T-cell (primary cell): ENCODE data around the gene RALGAPA2. TPM values are rescaled to one million over a fixed set of nuclear protein-coding genes. Genes with fewer than 3 reads are reported as not detected.

Experiments used
- ATAC-seq, 4 experiments: fragments of 200-7000 bp in 3 of 4; fragments of 150-1000 bp in 1 of 4; cut with Tn5 transposase; replicated peaks in 1 of 4; 1 replicate in 3 of 4; 2 replicates in 1 of 4; pipeline ENCODE4 v1.10.0; 2021; ENCODE audit warnings: moderate library complexity in 3 of 4, mild to moderate bottlenecking in 2 of 4, moderate number of reproducible peaks in 1 of 4
- CTCF ChIA-PET, 2 donors: fragments of 300-600 bp; sonication (Branson Sonifier 250); formaldehyde crosslinking; loops; one replicate each; lab custom pipeline; 2022; ENCODE audit warnings: antibody characterized with exemption in 2 of 2; lab: Charles Lee
- POLR2A ChIA-PET, 2 donors: fragments of 300-600 bp; sonication (Branson Sonifier 250); formaldehyde crosslinking; loops; one replicate each; lab custom pipeline; 2022; ENCODE audit warnings: antibody characterized with exemption in 2 of 2; lab: Charles Lee
- DNase-seq, 35 experiments: peaks; one replicate each; pipeline versions ENCODE4 v3.0.0 to v3.0.0-alpha.2; 2013 to 2023
- H3K27ac ChIP-seq: one replicate; pipeline ENCODE4 v1.5.1; 2013; ENCODE audit warnings: low read length
- H3K27me3 ChIP-seq, 2 experiments: replicated peaks in 1 of 2; 1 replicate in 1 of 2; 2 replicates in 1 of 2; pipeline versions ENCODE4 v1.6.1 to v1.7.0; 2013; ENCODE audit warnings: low read length in 1 of 2, mixed read lengths in 1 of 2; ENCODE audit not compliant: control insufficient read depth in 2 of 2, insufficient read depth in 2 of 2; ENCODE audit errors: extremely low read depth in 1 of 2
- H3K36me3 ChIP-seq, 2 donors: 1 replicate in 1 of 2; 2 replicates in 1 of 2; pipeline versions ENCODE4 v1.6.1 to v1.7.0; 2013; ENCODE audit warnings: low read length in 1 of 2; ENCODE audit not compliant: control insufficient read depth in 2 of 2, insufficient read depth in 1 of 2; ENCODE audit errors: extremely low read depth in 1 of 2
- H3K4me1 ChIP-seq, 2 experiments: 1 replicate in 1 of 2; 2 replicates in 1 of 2; pipeline versions ENCODE4 v1.6.1 to v1.7.0; 2013; ENCODE audit warnings: low read length in 2 of 2, mixed read lengths in 1 of 2; ENCODE audit not compliant: insufficient read depth in 2 of 2, control insufficient read depth in 1 of 2; ENCODE audit errors: extremely low read depth in 1 of 2
- H3K4me3 ChIP-seq, 2 donors: 1 replicate in 1 of 2; 2 replicates in 1 of 2; pipeline versions ENCODE4 v1.5.1 to v1.7.0; 2013; ENCODE audit warnings: mild to moderate bottlenecking in 2 of 2, low read length in 1 of 2, moderate library complexity in 1 of 2; ENCODE audit not compliant: control insufficient read depth in 1 of 2; ENCODE audit errors: extremely low read depth in 1 of 2
- H3K9me3 ChIP-seq: 2 replicates; pipeline ENCODE4 v1.7.0; 2013
- H3K27ac Mint-ChIP-seq, 2 donors: one replicate each; pipeline ENCODE4 v1.8.0; 2020 to 2021; ENCODE audit warnings: mild to moderate bottlenecking in 2 of 2, mixed read lengths in 2 of 2
- H3K27me3 Mint-ChIP-seq, 2 donors: one replicate each; pipeline ENCODE4 v1.8.0; 2021 to 2022; ENCODE audit warnings: mixed read lengths in 2 of 2
- H3K36me3 Mint-ChIP-seq: one replicate; pipeline ENCODE4 v1.8.0; 2021; ENCODE audit warnings: mixed read lengths
- H3K4me1 Mint-ChIP-seq, 3 donors: one replicate each; pipeline ENCODE4 v1.8.0; 2020 to 2022; ENCODE audit warnings: mixed read lengths in 3 of 3, mild to moderate bottlenecking in 1 of 3
- H3K4me3 Mint-ChIP-seq, 3 donors: one replicate each; pipeline ENCODE4 v1.8.0; 2020 to 2022; ENCODE audit warnings: mild to moderate bottlenecking in 3 of 3, mixed read lengths in 3 of 3, moderate library complexity in 3 of 3
- H3K9me3 Mint-ChIP-seq, 3 donors: one replicate each; pipeline ENCODE4 v1.8.0; 2020 to 2022; ENCODE audit warnings: mixed read lengths in 3 of 3
- WGBS: methylation state at CpG from one replicate; pipeline ENCODE4 v1.1.5; 2013; ENCODE audit warnings: missing lambda C conversion rate; ENCODE audit not compliant: insufficient coverage; 5-methylcytosine and 5-hydroxymethylcytosine counted together
- total RNA-seq, 35 experiments: library from RNA in 6 of 35; stranded (reverse) in 6 of 35; fragments of 120-200 nt in 1 of 35; gene quantifications; one replicate each; pipeline versions ENCODE4 v1.2.1 to v1.2.4 and lab custom pipeline; 2013 to 2026

The RALGAPA2 gene
- total RNA-seq, 5 donors from 2014 or later (not counting 1 experiment from before 2014, with no cell fraction given) = 28.0 to 36.1 (median 31.7) TPM

GRCh38 chr20:20752712-20753111 lies 40.3 kb upstream of the RALGAPA2 start:
- H3K4me3 Mint-ChIP-seq = no peak overlapping the region
- H3K4me1 ChIP-seq = no peaks in the 10 kb centered on the region
- DNase-seq (no peak), ATAC-seq (no peak)
- POLR2A ChIA-PET = no interaction called here
- H3K4me3 ChIP-seq = no peak overlapping the region
- peaks cover 0 to 4% (median 0%) of the 10 kb centered on the region in 3 donors for H3K4me1 Mint-ChIP-seq
- no CpG with 5 or more reads among the region's 5 CpGs for WGBS
- H3K27ac ChIP-seq = no peak overlapping the region
- H3K27ac Mint-ChIP-seq = no peak overlapping the region
- peaks cover 0 to 6% of the 10 kb centered on the region in 2 experiments for H3K27me3 ChIP-seq
- peaks cover 5 to 8% (median 8%) of the 10 kb centered on the region in 3 donors for H3K9me3 Mint-ChIP-seq
- H3K36me3 Mint-ChIP-seq = no peaks in the 10 kb centered on the region
- peaks cover 9 to 23% of the 10 kb centered on the region in 2 donors for H3K27me3 Mint-ChIP-seq
- CTCF ChIA-PET = no interaction called here
- H3K9me3 ChIP-seq = no peaks in the 10 kb centered on the region
- H3K36me3 ChIP-seq = no peaks in the 10 kb centered on the region

GRCh38 chr20:20747298-20747697 lies 34.9 kb upstream of the RALGAPA2 start:
- H3K36me3 ChIP-seq = no peaks in the 10 kb centered on the region
- peaks cover 12 to 16% of the 10 kb centered on the region in 2 donors for H3K27me3 Mint-ChIP-seq
- peaks cover 5 to 8% (median 8%) of the 10 kb centered on the region in 3 donors for H3K9me3 Mint-ChIP-seq
- no peaks in the 10 kb centered on the region for H3K9me3 ChIP-seq
- 86% methylated on average over 1 of the region's 1 CpG for WGBS
- no peaks in the 10 kb centered on the region for H3K36me3 Mint-ChIP-seq
- no peak overlapping the region for H3K27ac Mint-ChIP-seq
- no peaks in the 10 kb centered on the region for H3K4me1 ChIP-seq
- H3K27ac ChIP-seq = no peak overlapping the region
- ATAC-seq (no peak), DNase-seq (no peak)
- no peak overlapping the region for H3K4me3 ChIP-seq
- no peak overlapping the region for H3K4me3 Mint-ChIP-seq
- peaks cover 0 to 16% of the 10 kb centered on the region in 2 experiments for H3K27me3 ChIP-seq
- no peaks in the 10 kb centered on the region for H3K4me1 Mint-ChIP-seq
- CTCF ChIA-PET = no interaction called here
- POLR2A ChIA-PET = no interaction called here

- Histone ChIP-seq H3K27ac (no peak overlapping the region), H3K9me3 (no peaks in the 10 kb centered on the region), H3K27me3 (peaks cover 0 to 22% of the 10 kb centered on the region in 2 experiments), H3K4me1 (no peaks in the 10 kb centered on the region), H3K4me3 (no peak overlapping the region), H3K36me3 (no peaks in the 10 kb centered on the region)
- Mint-ChIP-seq H3K27me3 (peaks cover 12 to 14% of the 10 kb centered on the region in 2 donors), H3K4me3 (no peak overlapping the region), H3K9me3 (peaks cover 5 to 8% (median 7%) of the 10 kb centered on the region in 3 donors), H3K27ac (no peak overlapping the region), H3K36me3 (no peaks in the 10 kb centered on the region), H3K4me1 (no peaks in the 10 kb centered on the region)
- ChIA-PET POLR2A (no interaction called here), CTCF (no interaction called here)
- 63% methylated on average over 3 of the region's 5 CpGs for WGBS
- DNase-seq (no peak), ATAC-seq (no peak)
Measured at GRCh38 chr20:20744170-20744725, 31.8 kb upstream of the RALGAPA2 start.

GRCh38 chr20:20743511-20744169 lies 31.2 kb upstream of the RALGAPA2 start:
- H3K4me1 Mint-ChIP-seq = no peaks in the 10 kb centered on the region
- Histone ChIP-seq H3K27ac (no peak overlapping the region), H3K4me1 (no peaks in the 10 kb centered on the region), H3K36me3 (no peaks in the 10 kb centered on the region), H3K9me3 (no peaks in the 10 kb centered on the region), H3K4me3 (no peak overlapping the region), H3K27me3 (peaks cover 0 to 22% of the 10 kb centered on the region in 2 experiments)
- H3K27me3 Mint-ChIP-seq = peaks cover 12 to 14% of the 10 kb centered on the region in 2 donors
- 39% methylated on average over 14 of the region's 15 CpGs for WGBS
- H3K36me3 Mint-ChIP-seq = no peaks in the 10 kb centered on the region
- no peak overlapping the region for H3K4me3 Mint-ChIP-seq
- no peak for DNase-seq
- ChIA-PET POLR2A (no interaction called here), CTCF (no interaction called here)
- H3K27ac Mint-ChIP-seq = no peak overlapping the region
- no peak for ATAC-seq
- H3K9me3 Mint-ChIP-seq = peaks cover 0 to 2% (median 1%) of the 10 kb centered on the region in 3 donors

- Mint-ChIP-seq H3K27me3 (peaks cover 17 to 18% of the 10 kb centered on the region in 2 donors), H3K9me3 (no peaks in the 10 kb centered on the region), H3K4me3 (no peak overlapping the region), H3K4me1 (peaks cover 0 to 10% (median 0%) of the 10 kb centered on the region in 3 donors), H3K36me3 (no peaks in the 10 kb centered on the region), H3K27ac (no peak overlapping the region)
- 83% methylated on average over 8 of the region's 10 CpGs for WGBS
- no peaks in the 10 kb centered on the region for H3K4me1 ChIP-seq
- no peak for ATAC-seq
- CTCF ChIA-PET = no interaction called here
- H3K27ac ChIP-seq = no peak overlapping the region
- no peaks in the 10 kb centered on the region for H3K9me3 ChIP-seq
- POLR2A ChIA-PET = no interaction called here
- no peak for DNase-seq
- no peak overlapping the region for H3K4me3 ChIP-seq
- H3K36me3 ChIP-seq = no peaks in the 10 kb centered on the region
- peaks cover 0 to 22% of the 10 kb centered on the region in 2 experiments for H3K27me3 ChIP-seq
Measured at GRCh38 chr20:20741087-20742045, 28.9 kb upstream of the RALGAPA2 start.

- Mint-ChIP-seq H3K4me1 (peaks cover 0 to 11% (median 0%) of the 10 kb centered on the region in 3 donors), H3K4me3 (no peak overlapping the region), H3K9me3 (no peaks in the 10 kb centered on the region), H3K36me3 (no peaks in the 10 kb centered on the region), H3K27me3 (peaks cover 17 to 18% of the 10 kb centered on the region in 2 donors), H3K27ac (no peak overlapping the region)
- H3K36me3 ChIP-seq = no peaks in the 10 kb centered on the region
- POLR2A ChIA-PET = no interaction called here
- DNase-seq (no peak), ATAC-seq (no peak)
- no peaks in the 10 kb centered on the region for H3K9me3 ChIP-seq
- H3K4me1 ChIP-seq = no peaks in the 10 kb centered on the region
- peaks cover 0 to 22% of the 10 kb centered on the region in 2 experiments for H3K27me3 ChIP-seq
- 74% methylated on average over 4 of the region's 4 CpGs for WGBS
- H3K4me3 ChIP-seq = no peak overlapping the region
- CTCF ChIA-PET = no interaction called here
- no peak overlapping the region for H3K27ac ChIP-seq
Measured at GRCh38 chr20:20740541-20740940, 28.1 kb upstream of the RALGAPA2 start.
